PC-9 (cell line): ENCODE measurements around the gene MAP3K20. TPM values are rescaled to one million over a fixed set of nuclear protein-coding genes. Genes with fewer than 3 reads are reported as not detected.

Experiments used
- BruUV-seq: library from RNA; stranded (reverse); fragments of 400-500 nt; replicated peaks from 2 replicates; lab custom pipeline; 2021; lab: Mats Ljungman, UMichigan
- CTCF ChIA-PET: fragments of 300-600 bp; sonication (Branson Sonifier 250); formaldehyde crosslinking; loops from one replicate; lab custom pipeline; 2022; ENCODE audit warnings: antibody characterized with exemption; lab: Charles Lee
- POLR2A ChIA-PET: fragments of 300-600 bp; sonication (Branson Sonifier 250); formaldehyde crosslinking; loops from one replicate; lab custom pipeline; 2022; ENCODE audit warnings: antibody characterized with exemption; ENCODE audit not compliant: unreplicated experiment; lab: Charles Lee
- DNase-seq, 2 experiments: peaks; one replicate each; pipeline versions ENCODE4 v3.0.0 to v3.0.0-alpha.2; 2015 to 2022; ENCODE audit warnings: mixed read lengths in 1 of 2
- H2AFZ ChIP-seq: fragments of 200-600 bp; sonication (generic); 2 replicates; pipeline ENCODE4 v1.8.1; 2017; ENCODE audit warnings: antibody characterized with exemption
- H3F3A ChIP-seq: fragments of 200-600 bp; sonication (generic); 2 replicates; pipeline ENCODE4 v1.8.1; 2017; ENCODE audit warnings: antibody characterized with exemption, mild to moderate bottlenecking, low read depth; ENCODE audit not compliant: insufficient read depth
- H3K27ac ChIP-seq: fragments of 200-600 bp; sonication (generic); 2 replicates; pipeline ENCODE4 v1.6.1; 2016; ENCODE audit warnings: mixed run types
- H3K27me3 ChIP-seq: fragments of 200-600 bp; sonication (generic); 2 replicates; pipeline ENCODE4 v1.6.1; 2016; ENCODE audit warnings: low read depth, mixed run types; ENCODE audit not compliant: insufficient read depth
- H3K36me3 ChIP-seq: fragments of 200-600 bp; sonication (generic); 2 replicates; pipeline ENCODE4 v1.6.1; 2016; ENCODE audit warnings: low read depth, mixed run types
- H3K4me1 ChIP-seq: fragments of 200-600 bp; sonication (generic); replicated peaks from 2 replicates; pipeline ENCODE4 v1.6.1; 2016; ENCODE audit warnings: mixed run types; ENCODE audit not compliant: insufficient read depth
- H3K4me2 ChIP-seq: fragments of 200-600 bp; sonication (generic); 2 replicates; pipeline ENCODE4 v1.6.1; 2017; ENCODE audit warnings: mixed run types
- H3K4me3 ChIP-seq: fragments of 200-600 bp; sonication (generic); 2 replicates; pipeline ENCODE4 v1.6.1; 2016; ENCODE audit warnings: mixed run types
- H3K79me2 ChIP-seq: fragments of 200-600 bp; sonication (generic); 2 replicates; pipeline ENCODE4 v1.6.1; 2017; ENCODE audit warnings: low read depth, mixed run types
- H3K9me2 ChIP-seq: fragments of 200-600 bp; sonication (generic); 2 replicates; pipeline ENCODE4 v1.8.1; 2017; ENCODE audit warnings: mild to moderate bottlenecking; ENCODE audit not compliant: insufficient read depth
- H3K9me3 ChIP-seq: fragments of 200-600 bp; sonication (generic); 2 replicates; pipeline ENCODE4 v1.8.1; 2016; ENCODE audit warnings: low read depth; ENCODE audit not compliant: insufficient read depth
- H4K20me1 ChIP-seq: fragments of 200-600 bp; sonication (generic); 2 replicates; pipeline ENCODE4 v1.8.1; 2017; ENCODE audit not compliant: insufficient read depth
- CTCF ChIP-seq: fragments of 200-600 bp; sonication (generic); conservative IDR thresholded peaks from 2 replicates; pipeline ENCODE4 v1.6.1; 2017; ENCODE audit warnings: mixed run types, antibody characterized with exemption, mild to moderate bottlenecking, moderate library complexity
- EZH2 ChIP-seq: fragments of 200-600 bp; sonication (generic); IDR thresholded peaks from 2 replicates; pipeline ENCODE4 v1.8.0; 2017; ENCODE audit warnings: antibody characterized with exemption, low read depth
- intact Hi-C: fragments of 100-400 bp; cut with micrococcal nuclease; formaldehyde crosslinking; loops from one replicate; pipeline ENCODE4 v1.10.0; 2022; ENCODE audit not compliant: unreplicated experiment
- total RNA-seq: library from RNA; stranded (reverse); gene quantifications from 2 replicates; pipeline ENCODE4 v1.2.3, GENCODE V29; 2021

MAP3K20 gene
- total RNA-seq, 1 experiment from 2014 or later, result 58.5 TPM

GRCh38 chr2:173027181-173028128 is 48.2 kb upstream of the MAP3K20 start:
- Histone ChIP-seq H3K79me2 (no peaks in the 10 kb centered on the region), H3K9me3 (no peaks in the 10 kb centered on the region), H4K20me1 (no peaks in the 10 kb centered on the region), H3F3A (no peaks in the 10 kb centered on the region), H2AFZ (no peak overlapping the region), H3K36me3 (no peaks in the 10 kb centered on the region), H3K27me3 (no peaks in the 10 kb centered on the region), H3K9me2 (no peaks in the 10 kb centered on the region), H3K27ac (no peak overlapping the region), H3K4me3 (no peak overlapping the region), H3K4me2 (no peak overlapping the region), H3K4me1 (no peaks in the 10 kb centered on the region)
- ChIA-PET CTCF (interaction anchor here (0.6 to 5.6 kb wide), 15 partner anchors 12 to 1459 kb away, joined by 3 to 46 read pairs (median 3); partner anchors contain the start of genes GPR155 and MAP3K20), POLR2A (interaction anchor here (0.7 kb wide), 1 partner anchor 17 kb away, joined by 7 read pairs; no protein-coding TSS in a partner anchor)
- TF ChIP-seq CTCF, result peak; percentile 100
- no peak for TF ChIP-seq EZH2
- peak; percentile 73 to 84 for DNase-seq
- intact Hi-C loops, result loop anchor here (1.0 to 10.0 kb wide), 6 partner anchors 48 to 1318 kb away; partner anchors contain the start of genes CDCA7 and MAP3K20
- no TSS peak for BruUV-seq

GRCh38 chr2:173028141-173028540 is 47.5 kb upstream of the MAP3K20 start:
- Histone ChIP-seq H3K4me3 (no peak overlapping the region), H3K9me3 (no peaks in the 10 kb centered on the region), H2AFZ (no peak overlapping the region), H3K36me3 (no peaks in the 10 kb centered on the region), H3K27me3 (no peaks in the 10 kb centered on the region), H3K4me2 (no peak overlapping the region), H3K27ac (no peak overlapping the region), H3K9me2 (no peaks in the 10 kb centered on the region), H3K4me1 (no peaks in the 10 kb centered on the region), H3K79me2 (no peaks in the 10 kb centered on the region), H4K20me1 (no peaks in the 10 kb centered on the region), H3F3A (no peaks in the 10 kb centered on the region)
- TF ChIP-seq CTCF (no peak), EZH2 (no peak)
- no peak for DNase-seq
- intact Hi-C loops, result loop anchor here (5.0 to 10.0 kb wide), 2 partner anchors 327 to 419 kb away; partner anchors contain the start of gene CDCA7
- no TSS peak for BruUV-seq
- POLR2A ChIA-PET, result no interaction called here
- CTCF ChIA-PET, result interaction anchor here (0.6 to 5.6 kb wide), 11 partner anchors 13 to 930 kb away, joined by 3 to 46 read pairs (median 3); no protein-coding TSS in a partner anchor

- no peak overlapping the region for H3K4me2 ChIP-seq
- no peaks in the 10 kb centered on the region for H3K9me3 ChIP-seq
- intact Hi-C loops, result loop anchor here (5.0 to 10.0 kb wide), 2 partner anchors 326 to 419 kb away; partner anchors contain the start of gene CDCA7
- H3K79me2 ChIP-seq, result no peaks in the 10 kb centered on the region
- no TSS peak for BruUV-seq
- no peak overlapping the region for H3K27ac ChIP-seq
- H2AFZ ChIP-seq, result no peak overlapping the region
- H3K36me3 ChIP-seq, result no peaks in the 10 kb centered on the region
- POLR2A ChIA-PET, result no interaction called here
- DNase-seq, result no peak
- no peaks in the 10 kb centered on the region for H3F3A ChIP-seq
- no peak for TF ChIP-seq EZH2
- TF ChIP-seq CTCF, result no peak
- no peaks in the 10 kb centered on the region for H4K20me1 ChIP-seq
- H3K4me3 ChIP-seq, result no peak overlapping the region
- H3K9me2 ChIP-seq, result no peaks in the 10 kb centered on the region
- H3K4me1 ChIP-seq, result no peaks in the 10 kb centered on the region
- no peaks in the 10 kb centered on the region for H3K27me3 ChIP-seq
- CTCF ChIA-PET, result interaction anchor here (0.6 to 5.6 kb wide), 4 partner anchors 49 to 320 kb away, joined by 3 to 46 read pairs (median 5); no protein-coding TSS in a partner anchor
Observed at GRCh38 chr2:173028671-173029070, 47.0 kb upstream of the MAP3K20 start.
